Uterus (tissue), 4 donors: Measurements from ENCODE around the gene HAUS8. TPM values are rescaled to one million over a fixed set of nuclear protein-coding genes. Genes with fewer than 3 reads are reported as not detected.

Experiments
- DNase-seq, 2 donors: peaks; one replicate each; pipeline ENCODE4 v3.0.0-alpha.2; 2019 to 2020
- H3K27ac ChIP-seq, 2 donors: fragments of 200-600 bp; sonication (generic); 1 replicate in 1 of 2; 2 replicates in 1 of 2; pipeline ENCODE4 v1.5.1; 2016 to 2018
- H3K27me3 ChIP-seq, 2 donors: fragments of 200-600 bp; sonication (generic); one replicate each; pipeline ENCODE4 v1.5.1; 2018 to 2019; ENCODE audit warnings: control low read depth in 1 of 2
- H3K36me3 ChIP-seq, 2 donors: fragments of 200-600 bp; sonication (generic); one replicate each; pipeline ENCODE4 v1.5.1; 2019; ENCODE audit warnings: control low read depth in 1 of 2
- H3K4me1 ChIP-seq, 2 donors: fragments of 200-600 bp; sonication (generic); one replicate each; pipeline ENCODE4 v1.5.1; 2018 to 2019; ENCODE audit warnings: control low read depth in 1 of 2
- H3K4me3 ChIP-seq, 2 donors: fragments of 200-600 bp; sonication (generic); 1 replicate in 1 of 2; 2 replicates in 1 of 2; pipeline ENCODE4 v1.5.1; 2018 to 2019; ENCODE audit warnings: mild to moderate bottlenecking in 1 of 2
- H3K9me3 ChIP-seq, 2 donors: fragments of 200-600 bp; sonication (generic); one replicate each; pipeline ENCODE4 v1.5.1; 2019; ENCODE audit warnings: control low read depth in 1 of 2
- POLR2A ChIP-seq, 2 donors: fragments of 450-650 bp; IDR thresholded peaks; one replicate each; pipeline ENCODE4 v1.6.1; 2016; ENCODE audit warnings: antibody characterized with exemption in 2 of 2, mild to moderate bottlenecking in 1 of 2, moderate library complexity in 1 of 2
- intact Hi-C: fragments of 100-400 bp; cut with DNase I; formaldehyde crosslinking; loops from one replicate; pipeline ENCODE4 v1.15.1; 2023; ENCODE audit warnings: low total_unique reads
- total RNA-seq, 4 donors: library from RNA; depleted of rRNA in 3 of 4; stranded (reverse); fragments of >200 nt in 3 of 4; gene quantifications; one replicate each; pipeline versions ENCODE4 v1.1.0 to v1.2.4, GENCODE V29; 2014 to 2023
- TF ChIP-seq, protein P1 (sequence below), 4 experiments: fragments of 200-600 bp in 2 of 4; fragments of 450-650 bp in 2 of 4; sonication (generic) in 2 of 4; IDR thresholded peaks; one replicate each; pipeline ENCODE4 v1.5.1; 2016 to 2019; ENCODE audit warnings: antibody characterized with exemption in 4 of 4, mild to moderate bottlenecking in 2 of 4, moderate library complexity in 1 of 4
- donor health status: DM: yes; HTN: yes; CAD: no.

Gene HAUS8
- total RNA-seq, 4 donors from 2014 or later = 2.6 to 11.5 (median 6.9) TPM

DNA sequence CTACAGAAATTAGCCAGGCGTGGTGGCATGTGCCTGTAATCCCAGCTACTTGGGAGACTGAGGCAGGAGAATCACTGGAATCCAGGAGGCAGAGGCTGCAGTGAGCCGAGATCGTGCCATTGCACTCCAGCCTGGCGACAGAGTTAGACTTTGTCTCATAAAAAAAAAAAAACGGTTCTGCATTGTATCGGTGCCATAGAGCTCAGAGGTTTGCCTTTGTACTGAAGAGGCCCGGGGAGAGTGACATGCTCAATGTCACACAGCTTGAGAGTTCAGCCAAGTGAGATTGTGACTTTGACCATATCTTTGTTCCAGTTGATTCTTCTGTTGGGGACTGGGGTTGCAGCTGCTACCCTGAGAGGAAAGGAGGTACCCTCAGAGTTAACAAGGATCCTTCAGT, 4.3 kb downstream of the HAUS8 start:
- no peaks in the 10 kb centered on the region for H3K27me3 ChIP-seq
- TF ChIP-seq, protein P1, sequence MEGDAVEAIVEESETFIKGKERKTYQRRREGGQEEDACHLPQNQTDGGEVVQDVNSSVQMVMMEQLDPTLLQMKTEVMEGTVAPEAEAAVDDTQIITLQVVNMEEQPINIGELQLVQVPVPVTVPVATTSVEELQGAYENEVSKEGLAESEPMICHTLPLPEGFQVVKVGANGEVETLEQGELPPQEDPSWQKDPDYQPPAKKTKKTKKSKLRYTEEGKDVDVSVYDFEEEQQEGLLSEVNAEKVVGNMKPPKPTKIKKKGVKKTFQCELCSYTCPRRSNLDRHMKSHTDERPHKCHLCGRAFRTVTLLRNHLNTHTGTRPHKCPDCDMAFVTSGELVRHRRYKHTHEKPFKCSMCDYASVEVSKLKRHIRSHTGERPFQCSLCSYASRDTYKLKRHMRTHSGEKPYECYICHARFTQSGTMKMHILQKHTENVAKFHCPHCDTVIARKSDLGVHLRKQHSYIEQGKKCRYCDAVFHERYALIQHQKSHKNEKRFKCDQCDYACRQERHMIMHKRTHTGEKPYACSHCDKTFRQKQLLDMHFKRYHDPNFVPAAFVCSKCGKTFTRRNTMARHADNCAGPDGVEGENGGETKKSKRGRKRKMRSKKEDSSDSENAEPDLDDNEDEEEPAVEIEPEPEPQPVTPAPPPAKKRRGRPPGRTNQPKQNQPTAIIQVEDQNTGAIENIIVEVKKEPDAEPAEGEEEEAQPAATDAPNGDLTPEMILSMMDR (IDR thresholded peaks at IDR 0.05) = no peak
- no peak for TF ChIP-seq POLR2A (IDR thresholded peaks at IDR 0.05)
- no peaks in the 10 kb centered on the region for H3K36me3 ChIP-seq
- no peak for DNase-seq
- H3K4me3 ChIP-seq = no peak overlapping the region
- H3K4me1 ChIP-seq = peaks cover 5 to 8% of the 10 kb centered on the region in 2 donors
- no peaks in the 10 kb centered on the region for H3K9me3 ChIP-seq
- H3K27ac ChIP-seq = no peak overlapping the region
- intact Hi-C loops = loop anchor here (10.0 kb wide), 2 partner anchors 64 to 204 kb away; no protein-coding TSS in a partner anchor

DNA sequence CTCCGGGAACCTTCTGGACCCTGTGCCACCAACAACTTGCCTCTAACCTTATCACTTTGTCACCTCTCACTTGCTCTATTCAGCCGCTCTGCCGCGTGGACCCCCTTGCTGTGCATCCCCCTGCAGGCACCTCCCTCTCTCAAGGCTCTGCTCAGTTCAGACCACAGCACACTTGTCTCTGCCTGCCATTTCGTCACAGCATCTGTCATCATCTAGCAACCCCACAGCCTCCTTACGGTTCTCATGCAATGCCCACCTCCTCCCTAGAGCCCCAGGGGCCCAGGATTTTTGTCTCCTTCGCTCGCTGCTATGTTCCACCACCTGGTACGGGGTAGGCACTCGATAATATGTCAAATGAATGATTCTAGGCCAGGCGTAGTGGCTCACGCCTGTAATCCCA, 4.8 kb downstream of the HAUS8 start:
- no peak for TF ChIP-seq POLR2A (IDR thresholded peaks at IDR 0.05)
- TF ChIP-seq, protein P1 (IDR thresholded peaks at IDR 0.05) = no peak
- no peaks in the 10 kb centered on the region for H3K9me3 ChIP-seq
- H3K27ac ChIP-seq = no peak overlapping the region
- intact Hi-C loops = loop anchor here (10.0 kb wide), 2 partner anchors 64 to 204 kb away; no protein-coding TSS in a partner anchor
- no peaks in the 10 kb centered on the region for H3K27me3 ChIP-seq
- H3K36me3 ChIP-seq = no peaks in the 10 kb centered on the region
- peaks cover 5 to 8% of the 10 kb centered on the region in 2 donors for H3K4me1 ChIP-seq
- DNase-seq = no peak
- no peak overlapping the region for H3K4me3 ChIP-seq

DNA sequence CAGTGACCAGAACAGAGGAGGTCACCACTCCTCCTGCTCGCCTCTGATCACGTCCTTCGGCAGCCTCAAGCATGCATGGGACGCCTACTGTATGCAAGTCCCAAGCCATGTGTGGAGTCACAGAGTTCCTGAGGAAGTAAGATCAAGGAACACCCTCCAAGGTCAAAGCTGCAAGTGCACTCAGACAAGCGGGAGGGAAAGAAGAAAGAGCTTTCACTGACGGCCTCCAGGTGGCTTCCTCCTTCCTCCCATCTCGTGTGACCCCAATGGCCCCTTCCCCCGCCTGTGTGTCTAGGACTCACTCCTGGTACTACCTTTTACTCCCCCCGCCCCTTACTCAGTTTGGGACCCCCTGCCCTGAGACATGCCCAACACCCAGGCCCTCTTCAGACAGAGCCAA, 6.1 kb downstream of the HAUS8 start:
- H3K4me3 ChIP-seq = no peak overlapping the region
- H3K36me3 ChIP-seq = no peaks in the 10 kb centered on the region
- peaks cover 3 to 5% of the 10 kb centered on the region in 2 donors for H3K4me1 ChIP-seq
- DNase-seq = no peak
- H3K27ac ChIP-seq = no peak overlapping the region
- H3K9me3 ChIP-seq = no peaks in the 10 kb centered on the region
- intact Hi-C loops = loop anchor here (10.0 kb wide), 1 partner anchor 96 kb away; no protein-coding TSS in a partner anchor
- no peak for TF ChIP-seq POLR2A (IDR thresholded peaks at IDR 0.05)
- TF ChIP-seq, protein P1 (IDR thresholded peaks at IDR 0.05) = no peak
- H3K27me3 ChIP-seq = no peaks in the 10 kb centered on the region

DNA sequence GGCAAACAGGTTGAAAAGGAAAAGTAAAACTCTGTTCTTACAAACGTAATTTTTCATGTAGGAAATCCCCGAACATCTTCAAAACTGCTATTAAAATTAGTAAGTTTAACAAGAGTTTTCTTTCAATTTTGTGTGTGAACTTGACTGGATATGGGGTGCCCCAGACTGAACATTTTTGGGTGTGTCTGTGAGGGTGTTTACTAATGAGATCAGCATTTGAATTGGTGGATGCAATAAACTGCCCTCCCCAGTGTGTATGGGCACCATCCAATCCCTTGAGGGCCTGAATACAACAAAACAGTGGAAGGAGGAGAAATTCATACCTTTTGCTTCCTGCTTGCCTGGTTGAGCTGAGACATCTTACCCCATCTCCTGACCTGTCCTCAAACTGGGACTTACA, 11.8 kb downstream of the HAUS8 start:
- no peaks in the 10 kb centered on the region for H3K4me1 ChIP-seq
- H3K27ac ChIP-seq = no peak overlapping the region
- intact Hi-C loops = loop anchor here (10.0 kb wide), 1 partner anchor 101 kb away; no protein-coding TSS in a partner anchor
- no peak overlapping the region for H3K4me3 ChIP-seq
- no peaks in the 10 kb centered on the region for H3K36me3 ChIP-seq
- TF ChIP-seq POLR2A (IDR thresholded peaks at IDR 0.05) = no peak
- TF ChIP-seq, protein P1 (IDR thresholded peaks at IDR 0.05) = no peak
- H3K27me3 ChIP-seq = no peaks in the 10 kb centered on the region
- peaks cover 0 to 9% of the 10 kb centered on the region in 2 donors for H3K9me3 ChIP-seq
- DNase-seq = no peak

DNA sequence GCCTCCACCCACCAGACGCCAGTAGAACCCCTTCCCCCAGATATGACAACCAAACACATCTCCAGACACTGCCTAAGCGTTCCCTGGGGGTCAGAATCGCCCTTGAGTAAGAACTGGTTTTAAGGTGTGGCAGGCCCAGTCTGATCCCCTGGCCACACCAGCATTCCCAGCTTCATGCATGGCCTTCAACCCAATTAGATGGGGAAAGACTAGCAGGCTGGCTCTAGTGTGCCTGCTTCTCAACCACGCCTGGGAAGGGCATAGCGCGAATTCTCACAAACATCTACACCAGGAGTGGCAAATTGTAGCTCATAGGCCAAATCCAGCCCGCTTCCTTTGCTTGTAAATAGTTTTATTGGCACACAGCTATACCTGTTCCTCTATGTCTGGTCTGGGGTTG, 13.6 kb downstream of the HAUS8 start:
- intact Hi-C loops = loop anchor here (10.0 kb wide), 1 partner anchor 103 kb away; no protein-coding TSS in a partner anchor
- DNase-seq = no peak
- no peak for TF ChIP-seq POLR2A (IDR thresholded peaks at IDR 0.05)
- no peak overlapping the region for H3K4me3 ChIP-seq
- H3K9me3 ChIP-seq = peaks cover 0 to 15% of the 10 kb centered on the region in 2 donors
- H3K27ac ChIP-seq = no peak overlapping the region
- H3K27me3 ChIP-seq = no peaks in the 10 kb centered on the region
- H3K4me1 ChIP-seq = no peaks in the 10 kb centered on the region
- H3K36me3 ChIP-seq = no peaks in the 10 kb centered on the region
